Stimulated activated CD8-positive, alpha-beta memory T cell treated with anti-CD3 and anti-CD28 coated beads, Interleukin-4, amount 100 ng/mL, for 4 hours (primary cell): ENCODE measurements around the gene TRABD2B.

Experiments used
- DNase-seq, 2 donors: peaks; one replicate each; pipeline ENCODE4 v3.0.0-alpha.2; 2020; ENCODE audit warnings: low read depth in 2 of 2, low spot score in 1 of 2

TRABD2B gene

DNA sequence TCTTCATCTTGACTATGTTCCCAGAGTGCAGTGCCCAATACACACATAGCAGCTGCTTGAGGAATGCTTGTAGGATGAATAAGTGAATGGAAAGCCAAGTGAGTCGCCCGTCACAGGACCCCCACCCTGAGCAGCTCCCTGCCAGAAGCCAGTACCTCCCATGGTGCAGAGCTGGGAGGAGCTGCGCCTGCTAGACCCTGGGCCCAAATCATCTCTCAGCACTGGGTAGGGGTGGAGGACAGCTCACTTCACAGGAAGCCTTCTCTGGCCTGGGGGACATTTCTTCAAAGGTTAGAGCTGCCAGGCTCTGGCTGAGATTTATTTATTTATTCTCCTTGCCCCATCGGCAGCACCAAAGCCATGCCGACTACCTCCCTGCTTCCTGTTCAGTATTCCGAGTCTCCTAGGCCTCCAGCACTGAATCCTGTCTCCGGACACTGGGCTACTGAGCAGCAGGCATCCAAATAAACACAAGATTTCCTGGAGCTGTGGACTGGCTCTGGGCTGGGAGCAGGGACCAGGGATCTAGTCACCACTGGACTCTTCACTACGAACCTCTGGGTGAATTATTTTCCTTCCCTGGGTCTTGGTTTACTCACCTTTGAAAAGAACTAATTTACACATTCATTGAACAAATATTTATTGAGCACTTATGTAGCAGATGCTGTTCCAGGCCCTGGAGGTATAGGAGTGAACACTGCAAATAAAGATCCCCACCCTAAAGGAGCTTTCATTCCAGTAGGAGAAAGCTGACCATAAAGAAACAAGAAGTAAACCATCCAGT, 187.7 kb downstream of the TRABD2B start:
- no peak for DNase-seq

- DNase-seq, result no peak
These were observed 188.6 kb downstream of the TRABD2B start for GRCh38 chr1:47808612-47809011.

DNA sequence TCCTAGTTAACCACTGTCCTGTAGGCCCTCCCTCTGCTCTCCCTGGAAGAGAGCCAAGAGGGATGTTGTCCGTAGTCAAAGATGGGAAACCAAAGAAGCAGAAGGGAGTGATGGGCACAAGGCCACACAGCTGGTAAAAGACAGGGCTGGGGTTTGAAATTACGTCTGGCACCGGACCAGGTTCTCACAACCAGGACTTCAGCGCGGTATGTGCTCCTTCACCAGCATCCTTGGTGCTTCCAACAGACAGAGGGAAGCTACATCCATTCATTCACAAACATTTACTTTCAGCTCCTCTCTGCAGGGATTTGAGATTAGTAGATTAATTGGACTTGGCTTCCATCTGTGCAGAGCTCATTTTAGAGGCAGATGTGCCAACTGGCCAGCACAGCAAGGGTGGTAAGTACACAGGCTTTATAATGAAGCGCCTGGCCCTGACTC, 191.2 kb downstream of the TRABD2B start:
- no peak for DNase-seq

GRCh38 chr1:47805018-47805417, 192.2 kb downstream of the TRABD2B start:
- DNase-seq, result no peak

GRCh38 chr1:47803815-47804501, 193.2 kb downstream of the TRABD2B start:
- DNase-seq, result no peak

DNA sequence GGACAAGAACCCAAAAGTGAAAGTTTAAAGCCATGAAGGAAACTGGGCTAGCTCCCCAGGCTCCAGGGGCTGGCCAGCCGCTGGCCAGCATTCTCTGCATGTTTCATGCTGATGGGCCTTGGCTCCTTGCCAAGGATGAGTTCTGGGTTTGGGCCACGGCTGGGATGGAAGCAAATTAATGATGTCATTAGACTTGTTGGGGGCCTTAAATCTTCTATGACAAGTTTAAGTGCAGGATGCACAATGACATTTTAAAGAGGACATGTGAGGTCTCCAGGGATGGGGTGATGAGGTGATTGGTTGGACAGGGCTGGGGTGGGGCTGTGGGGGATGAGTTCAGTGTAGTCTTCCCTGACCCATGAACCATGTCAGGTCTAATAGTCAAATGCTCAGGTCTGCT, 199.6 kb downstream of the TRABD2B start:
- DNase-seq, result no peak

GRCh38 chr1:47796626-47797025, 200.6 kb downstream of the TRABD2B start:
- no peak for DNase-seq

DNA sequence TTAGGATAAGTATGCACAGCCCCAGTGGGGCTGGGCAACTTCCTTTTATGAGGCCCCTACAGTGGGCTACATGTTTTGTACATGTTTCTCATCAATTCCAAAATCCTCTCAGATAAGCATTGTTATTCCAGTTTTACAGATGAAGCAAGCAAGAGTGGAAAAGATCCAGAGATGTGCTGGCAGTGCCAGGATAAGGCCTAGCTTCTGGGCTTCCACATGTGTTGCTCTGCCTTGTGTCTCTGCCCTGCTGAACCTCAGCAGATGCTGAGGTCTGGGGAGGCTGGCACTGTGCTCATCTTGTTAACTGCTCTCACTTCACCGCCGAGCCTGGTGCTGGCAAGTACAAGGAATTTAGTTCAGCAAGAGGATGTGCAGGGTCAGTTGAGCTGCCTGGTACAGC, 202.1 kb downstream of the TRABD2B start:
- DNase-seq, result no peak

GRCh38 chr1:47794530-47794929, 202.7 kb downstream of the TRABD2B start:
- DNase-seq, result no peak

GRCh38 chr1:47794081-47794480, 203.1 kb downstream of the TRABD2B start:
- DNase-seq, result no peak

- no peak for DNase-seq
These were observed 203.6 kb downstream of the TRABD2B start for GRCh38 chr1:47793563-47793962.

DNA sequence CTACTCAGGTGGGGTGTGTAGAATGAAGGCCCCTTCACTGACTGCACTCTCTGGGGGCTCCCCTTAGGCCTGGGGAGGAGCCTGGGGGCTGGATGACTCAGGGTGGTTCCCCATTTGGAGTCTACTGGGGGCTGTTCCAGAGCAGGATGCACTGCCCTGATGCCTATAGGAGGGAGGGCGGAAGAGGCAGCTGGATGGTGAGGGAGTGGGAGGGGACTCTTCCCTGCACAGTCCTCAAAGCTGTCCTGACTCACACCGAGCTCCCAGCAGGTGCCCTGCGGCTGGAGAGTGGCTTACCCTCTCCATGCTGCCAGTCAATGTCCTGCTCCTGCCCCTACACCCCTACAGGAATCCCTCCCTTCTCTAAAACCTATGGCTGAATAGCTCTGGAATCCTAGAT, 204.4 kb downstream of the TRABD2B start:
- DNase-seq, result no peak

- DNase-seq, result no peak
These were observed 205.1 kb downstream of the TRABD2B start for GRCh38 chr1:47791879-47792608.

DNA sequence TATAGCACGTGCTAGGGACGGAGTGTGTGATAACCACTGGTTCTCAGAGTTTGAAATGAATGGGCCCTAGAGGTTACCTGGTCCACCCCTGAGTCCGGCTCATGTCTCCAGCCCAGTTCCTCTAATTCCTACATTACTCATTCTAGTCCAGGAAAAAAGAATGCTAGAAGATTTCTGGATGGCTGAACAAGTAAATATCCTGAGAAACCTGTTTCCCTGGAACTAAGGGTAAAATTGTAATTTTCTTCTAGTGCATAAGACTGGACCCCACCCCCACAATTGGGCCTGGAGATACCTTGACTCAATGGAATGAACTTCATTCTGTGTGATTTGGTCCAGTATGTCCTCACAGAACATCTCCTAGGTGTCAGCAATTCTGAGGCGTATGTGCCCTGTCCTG, 208.4 kb downstream of the TRABD2B start:
- no peak for DNase-seq

DNA sequence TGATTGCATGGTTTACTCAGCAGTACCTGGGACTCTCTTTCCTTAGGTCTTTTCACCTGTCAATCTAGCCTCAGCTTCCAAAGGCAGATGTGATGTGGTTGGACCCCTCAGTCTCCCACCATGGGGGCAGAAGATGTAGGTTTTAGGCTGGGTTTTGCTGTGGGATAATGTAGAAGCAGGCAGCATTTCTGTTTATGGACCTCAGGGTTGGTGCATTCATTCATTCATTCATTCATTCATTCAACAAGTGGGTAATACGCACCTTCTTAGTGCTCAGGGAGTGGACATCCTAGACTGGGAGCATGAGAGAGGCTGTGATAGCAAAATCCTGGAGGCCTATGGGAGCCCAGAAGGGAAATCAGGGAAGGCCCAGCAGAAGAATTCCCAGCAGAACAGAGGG, 209.6 kb downstream of the TRABD2B start:
- DNase-seq, result no peak

DNA sequence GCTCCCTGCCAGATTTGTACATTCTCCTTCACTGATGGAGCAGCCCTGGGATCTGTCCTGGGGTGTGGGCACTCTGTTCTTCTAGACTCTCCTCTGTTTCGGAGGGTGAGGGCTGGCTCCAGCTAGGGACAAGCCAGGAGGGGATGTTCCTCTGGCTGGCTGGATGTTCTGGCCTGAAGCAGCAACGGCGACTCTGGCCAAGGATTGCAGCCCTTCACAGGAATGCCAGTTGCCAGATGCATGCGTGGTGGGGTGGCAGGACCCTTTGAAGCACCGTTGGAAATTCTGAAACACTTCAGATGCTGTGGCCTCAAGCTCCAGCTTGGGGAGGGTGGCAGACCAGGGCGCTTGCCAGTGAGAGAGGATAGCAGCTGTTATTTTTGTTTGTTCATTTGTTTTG, 210.9 kb downstream of the TRABD2B start:
- DNase-seq, result no peak

- DNase-seq, result no peak
These were observed 211.5 kb downstream of the TRABD2B start for GRCh38 chr1:47785561-47786271.

- DNase-seq, result no peak
These were observed 212.1 kb downstream of the TRABD2B start for GRCh38 chr1:47785118-47785517.

DNA sequence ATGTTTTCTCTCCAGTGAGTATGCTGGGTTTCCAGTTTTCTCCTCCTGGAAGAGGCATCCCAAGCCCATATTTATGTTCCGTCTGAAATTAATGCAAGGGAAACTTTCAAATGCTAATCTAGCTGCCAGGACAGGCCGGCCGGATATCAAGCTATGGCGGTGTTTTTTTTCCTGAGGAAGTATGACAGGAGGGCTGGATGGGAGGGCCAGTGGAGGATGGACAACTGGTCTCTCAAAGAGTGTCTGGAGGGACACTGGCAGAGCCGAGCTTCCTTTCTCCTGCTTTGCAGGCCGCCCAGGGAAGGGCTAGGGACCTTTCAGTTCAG, 212.7 kb downstream of the TRABD2B start:
- DNase-seq, result no peak

- no peak for DNase-seq
These were observed 213.3 kb downstream of the TRABD2B start for GRCh38 chr1:47783638-47784496.
